PC-9 (cell line): ENCODE measurements around the gene RNU2-1.

Source experiments
- EZH2 ChIP-seq: fragments of 200-600 bp; sonication (generic); IDR thresholded peaks from 2 replicates; pipeline ENCODE4 v1.8.0; 2017; ENCODE audit warnings: antibody characterized with exemption, low read depth
- TF ChIP-seq, protein P1 (sequence below): fragments of 200-600 bp; sonication (generic); conservative IDR thresholded peaks from 2 replicates; pipeline ENCODE4 v1.6.1; 2017; ENCODE audit warnings: mixed run types, antibody characterized with exemption, mild to moderate bottlenecking, moderate library complexity

DNA sequence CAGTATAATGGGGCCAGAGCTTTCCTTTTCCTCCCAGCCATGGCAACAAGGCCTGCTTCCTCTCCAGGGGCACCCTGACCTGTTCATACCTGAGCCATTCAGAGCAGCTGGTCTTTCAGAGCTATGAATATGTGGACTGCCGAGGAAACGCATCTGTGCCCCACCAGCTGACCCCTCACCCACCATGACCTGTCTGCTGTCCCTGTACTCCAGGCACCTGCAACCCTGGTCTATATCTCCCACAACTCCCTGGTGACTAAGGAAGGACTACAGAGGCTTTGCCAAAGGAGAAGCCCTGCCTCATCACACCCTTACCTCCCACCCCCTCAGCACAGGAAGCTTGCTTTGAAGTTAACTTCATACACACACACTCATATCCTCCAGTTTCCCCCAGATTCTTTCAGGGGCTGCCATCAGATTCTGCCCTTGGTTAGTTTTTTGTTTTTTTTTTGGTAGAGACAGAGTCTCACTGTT, 16.1 kb downstream of the RNU2-1 start:
- no peak for TF ChIP-seq EZH2
- TF ChIP-seq, protein P1, sequence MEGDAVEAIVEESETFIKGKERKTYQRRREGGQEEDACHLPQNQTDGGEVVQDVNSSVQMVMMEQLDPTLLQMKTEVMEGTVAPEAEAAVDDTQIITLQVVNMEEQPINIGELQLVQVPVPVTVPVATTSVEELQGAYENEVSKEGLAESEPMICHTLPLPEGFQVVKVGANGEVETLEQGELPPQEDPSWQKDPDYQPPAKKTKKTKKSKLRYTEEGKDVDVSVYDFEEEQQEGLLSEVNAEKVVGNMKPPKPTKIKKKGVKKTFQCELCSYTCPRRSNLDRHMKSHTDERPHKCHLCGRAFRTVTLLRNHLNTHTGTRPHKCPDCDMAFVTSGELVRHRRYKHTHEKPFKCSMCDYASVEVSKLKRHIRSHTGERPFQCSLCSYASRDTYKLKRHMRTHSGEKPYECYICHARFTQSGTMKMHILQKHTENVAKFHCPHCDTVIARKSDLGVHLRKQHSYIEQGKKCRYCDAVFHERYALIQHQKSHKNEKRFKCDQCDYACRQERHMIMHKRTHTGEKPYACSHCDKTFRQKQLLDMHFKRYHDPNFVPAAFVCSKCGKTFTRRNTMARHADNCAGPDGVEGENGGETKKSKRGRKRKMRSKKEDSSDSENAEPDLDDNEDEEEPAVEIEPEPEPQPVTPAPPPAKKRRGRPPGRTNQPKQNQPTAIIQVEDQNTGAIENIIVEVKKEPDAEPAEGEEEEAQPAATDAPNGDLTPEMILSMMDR = no peak
